Vagina (tissue), 2 donors: ENCODE results near the gene GAS2L1.

Source experiments
- POLR2A ChIP-seq, 2 donors: fragments of 450-650 bp; IDR thresholded peaks; one replicate each; pipeline ENCODE4 v1.6.1; 2017; ENCODE audit warnings: antibody characterized with exemption in 2 of 2, mild to moderate bottlenecking in 2 of 2, moderate library complexity in 2 of 2
- TF ChIP-seq, protein P1 (sequence below), 3 experiments: fragments of 450-650 bp in 2 of 3; fragments of 200-600 bp in 1 of 3; sonication (generic) in 1 of 3; IDR thresholded peaks; one replicate each; pipeline ENCODE4 v1.5.1; 2017 to 2019; ENCODE audit warnings: antibody characterized with exemption in 3 of 3, mild to moderate bottlenecking in 2 of 3, moderate library complexity in 2 of 3

- TF ChIP-seq, protein P1, sequence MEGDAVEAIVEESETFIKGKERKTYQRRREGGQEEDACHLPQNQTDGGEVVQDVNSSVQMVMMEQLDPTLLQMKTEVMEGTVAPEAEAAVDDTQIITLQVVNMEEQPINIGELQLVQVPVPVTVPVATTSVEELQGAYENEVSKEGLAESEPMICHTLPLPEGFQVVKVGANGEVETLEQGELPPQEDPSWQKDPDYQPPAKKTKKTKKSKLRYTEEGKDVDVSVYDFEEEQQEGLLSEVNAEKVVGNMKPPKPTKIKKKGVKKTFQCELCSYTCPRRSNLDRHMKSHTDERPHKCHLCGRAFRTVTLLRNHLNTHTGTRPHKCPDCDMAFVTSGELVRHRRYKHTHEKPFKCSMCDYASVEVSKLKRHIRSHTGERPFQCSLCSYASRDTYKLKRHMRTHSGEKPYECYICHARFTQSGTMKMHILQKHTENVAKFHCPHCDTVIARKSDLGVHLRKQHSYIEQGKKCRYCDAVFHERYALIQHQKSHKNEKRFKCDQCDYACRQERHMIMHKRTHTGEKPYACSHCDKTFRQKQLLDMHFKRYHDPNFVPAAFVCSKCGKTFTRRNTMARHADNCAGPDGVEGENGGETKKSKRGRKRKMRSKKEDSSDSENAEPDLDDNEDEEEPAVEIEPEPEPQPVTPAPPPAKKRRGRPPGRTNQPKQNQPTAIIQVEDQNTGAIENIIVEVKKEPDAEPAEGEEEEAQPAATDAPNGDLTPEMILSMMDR (IDR thresholded peaks at IDR 0.05): no peak
- TF ChIP-seq POLR2A (IDR thresholded peaks at IDR 0.05): no peak
Observed at GRCh38 chr22:29351891-29352290, 45.4 kb downstream of the GAS2L1 start.
